B cell (primary cell): ENCODE results near the gene RASA3. TPM values are rescaled to one million over a fixed set of nuclear protein-coding genes. Genes with fewer than 3 reads are reported as not detected.
A peak's percentile ranks its signal among the peaks of the same experiment; 100 is the strongest.

Source experiments
- ATAC-seq: fragments of 200-7000 bp; cut with Tn5 transposase; one replicate; pipeline ENCODE4 v1.10.0; 2021; ENCODE audit warnings: low read depth, mild to moderate bottlenecking, moderate number of reproducible peaks, moderate library complexity
- CTCF ChIA-PET: fragments of 350-600 bp; sonication (Branson Sonifier 250); formaldehyde crosslinking; loops from one replicate; lab custom pipeline; 2021; ENCODE audit warnings: antibody characterized with exemption, inconsistent platforms; lab: Charles Lee
- POLR2A ChIA-PET: fragments of 350-600 bp; sonication (Branson Sonifier 250); formaldehyde crosslinking; loops from one replicate; lab custom pipeline; 2021; ENCODE audit warnings: antibody characterized with exemption; lab: Charles Lee
- DNase-seq: peaks from one replicate; pipeline ENCODE4 v3.0.0; 2013
- H2AFZ ChIP-seq: 2 replicates; pipeline ENCODE4 v1.6.1; 2012; ENCODE audit warnings: mild to moderate bottlenecking, low read depth, low read length; ENCODE audit not compliant: insufficient read depth, poor library complexity, severe bottlenecking
- H3K27ac ChIP-seq, 2 donors: 1 replicate in 1 of 2; 2 replicates in 1 of 2; pipeline ENCODE4 v1.5.1; 2012 to 2013; ENCODE audit warnings: low read length in 2 of 2, mild to moderate bottlenecking in 2 of 2, moderate library complexity in 1 of 2
- H3K27me3 ChIP-seq, 4 experiments: fragments of 200-600 bp in 1 of 4; sonication (generic) in 1 of 4; replicated peaks in 1 of 4; 1 replicate in 2 of 4; 2 replicates in 2 of 4; pipeline versions ENCODE4 v1.6.1 to v1.7.0; 2013 to 2016; ENCODE audit warnings: low read length in 3 of 4, mild to moderate bottlenecking in 2 of 4, mixed read lengths in 1 of 4, moderate library complexity in 1 of 4; ENCODE audit not compliant: insufficient read depth in 4 of 4, control insufficient read depth in 3 of 4; ENCODE audit errors: control extremely low read depth in 1 of 4
- H3K36me3 ChIP-seq, 2 experiments: replicated peaks in 1 of 2; 1 replicate in 1 of 2; 2 replicates in 1 of 2; pipeline versions ENCODE4 v1.6.1 to v1.7.1; 2013; ENCODE audit warnings: low read length in 1 of 2; ENCODE audit not compliant: insufficient read depth in 2 of 2, control insufficient read depth in 1 of 2; ENCODE audit errors: control extremely low read depth in 1 of 2, extremely low read depth in 1 of 2
- H3K4me1 ChIP-seq, 2 donors: fragments of 200-600 bp in 1 of 2; sonication (generic) in 1 of 2; 1 replicate in 1 of 2; 2 replicates in 1 of 2; pipeline versions ENCODE4 v1.5.1 to v1.6.1; 2013 to 2017; ENCODE audit warnings: low read length in 2 of 2; ENCODE audit not compliant: control insufficient read depth in 2 of 2, insufficient read depth in 2 of 2
- H3K4me2 ChIP-seq: replicated peaks from 2 replicates; pipeline ENCODE3; 2012; ENCODE audit warnings: mild to moderate bottlenecking, low read depth, low read length; ENCODE audit not compliant: poor library complexity, severe bottlenecking
- H3K4me3 ChIP-seq, 5 experiments: fragments of 200-600 bp in 1 of 5; sonication (generic) in 1 of 5; 1 replicate in 3 of 5; 2 replicates in 2 of 5; pipeline versions ENCODE4 v1.5.1 to v1.7.0; 2011 to 2016; ENCODE audit warnings: low read length in 4 of 5, mild to moderate bottlenecking in 4 of 5, low read depth in 2 of 5, control low read depth in 1 of 5, moderate library complexity in 1 of 5; ENCODE audit not compliant: insufficient read depth in 1 of 5; ENCODE audit errors: control extremely low read depth in 1 of 5, extremely low read depth in 1 of 5
- H3K79me2 ChIP-seq: fragments of 200-600 bp; sonication (generic); one replicate; pipeline ENCODE4 v1.6.0; 2016; ENCODE audit warnings: low read length; ENCODE audit not compliant: control insufficient read depth, insufficient read depth
- H3K9ac ChIP-seq: fragments of 200-600 bp; sonication (generic); 2 replicates; pipeline ENCODE4 v1.6.1; 2017; ENCODE audit warnings: mild to moderate bottlenecking, low read length, moderate library complexity
- H3K9me3 ChIP-seq, 3 donors: one replicate each; pipeline versions ENCODE4 v1.6.1 to v1.7.1; 2013; ENCODE audit warnings: low read length in 2 of 3; ENCODE audit not compliant: control insufficient read depth in 2 of 3, insufficient read depth in 1 of 3; ENCODE audit errors: control extremely low read depth in 1 of 3
- H4K20me1 ChIP-seq: 2 replicates; pipeline ENCODE4 v1.6.0; 2012; ENCODE audit warnings: mild to moderate bottlenecking, low read length; ENCODE audit not compliant: insufficient read depth, control insufficient read depth, poor library complexity, severe bottlenecking
- H3K27ac Mint-ChIP-seq: one replicate; pipeline ENCODE4 v1.8.0; 2021; ENCODE audit warnings: mixed read lengths
- H3K27me3 Mint-ChIP-seq: one replicate; pipeline ENCODE4 v1.8.0; 2021; ENCODE audit warnings: mixed read lengths
- H3K4me1 Mint-ChIP-seq: one replicate; pipeline ENCODE4 v1.8.0; 2021; ENCODE audit warnings: mixed read lengths
- H3K4me3 Mint-ChIP-seq: one replicate; pipeline ENCODE4 v1.8.0; 2021; ENCODE audit warnings: mixed read lengths
- H3K9me3 Mint-ChIP-seq: one replicate; pipeline ENCODE4 v1.8.0; 2022; ENCODE audit warnings: mixed read lengths; ENCODE audit not compliant: insufficient read depth
- EZH2 ChIP-seq: IDR thresholded peaks from 2 replicates; pipeline ENCODE4 v1.6.1; 2012; ENCODE audit warnings: borderline replicate concordance, low read depth, mild to moderate bottlenecking, moderate library complexity, low read length; ENCODE audit not compliant: insufficient read depth, poor library complexity, severe bottlenecking
- WGBS: methylation state at CpG from one replicate; pipeline ENCODE4 v1.1.5; 2013; ENCODE audit warnings: missing lambda C conversion rate; ENCODE audit not compliant: insufficient coverage; 5-methylcytosine and 5-hydroxymethylcytosine counted together
- intact Hi-C: fragments of 100-400 bp; cut with micrococcal nuclease; formaldehyde crosslinking; loops from one replicate; pipeline ENCODE4 v1.10.0; 2022
- polyA minus RNA-seq: library from RNA; depleted of rRNA, polyadenylated mRNA; stranded (reverse); fragments of >200 nt; gene quantifications from 2 replicates; pipeline ENCODE4 v1.2.3, GENCODE V29; 2012
- polyA plus RNA-seq: library from polyadenylated mRNA; depleted of rRNA; stranded (reverse); fragments of >200 nt; gene quantifications from 2 replicates; pipeline ENCODE4 v1.2.3, GENCODE V29; 2012
- total RNA-seq, 2 donors: library from RNA; stranded (reverse); fragments of 120-200 nt in 1 of 2; gene quantifications; 1 replicate in 1 of 2; 2 replicates in 1 of 2; pipeline versions ENCODE4 v1.2.3 to v1.2.4, GENCODE V29; 2013 to 2022
- TF ChIP-seq, protein P1 (sequence below): fragments of 200-600 bp; IDR thresholded peaks from one replicate; pipeline ENCODE4 v1.8.0; 2022; ENCODE audit warnings: antibody characterized with exemption, mild to moderate bottlenecking

RASA3 gene
- 87.4 and 88.8 TPM in 2 replicates for total RNA-seq
- total RNA-seq (2013) = 36.8 TPM
- polyA plus RNA-seq = 45.9 and 54.2 TPM in 2 replicates
- polyA minus RNA-seq = 46.6 and 56.0 TPM in 2 replicates

- POLR2A ChIA-PET = interaction anchor here (0.6 to 2.3 kb wide), 3 partner anchors 10 to 42 kb away, joined by 3 to 7 read pairs (median 4); no protein-coding TSS in a partner anchor
- peak; percentile 69 for ATAC-seq
- peak within 1 kb of the TSS; percentile 39 to 90 for H3K27ac ChIP-seq
- no peaks in the 10 kb centered on the region for H3K27me3 Mint-ChIP-seq
- peaks cover 0 to 5% of the 10 kb centered on the region in 2 experiments for H3K36me3 ChIP-seq
- DNase-seq = peak; percentile 74
- H3K4me1 ChIP-seq = peaks cover 44 to 49% of the 10 kb centered on the region in 2 donors
- H4K20me1 ChIP-seq = peaks cover 32% of the 10 kb centered on the region
- H3K4me3 Mint-ChIP-seq = peak within 1 kb of the TSS; percentile 100
- under 1% methylated on average over 74 of the region's 81 CpGs for WGBS
- H3K27me3 ChIP-seq = no peaks in the 10 kb centered on the region
- H3K9me3 Mint-ChIP-seq = no peaks in the 10 kb centered on the region
- CTCF ChIA-PET = interaction anchor here (1.5 to 1.6 kb wide), 2 partner anchors 10 to 22 kb away, joined by 3 read pairs; no protein-coding TSS in a partner anchor
- H3K27ac Mint-ChIP-seq = peak within 1 kb of the TSS; percentile 87
- peaks cover 31% of the 10 kb centered on the region for H3K79me2 ChIP-seq
- H3K9me3 ChIP-seq = no peaks in the 10 kb centered on the region
- intact Hi-C loops = loop anchor here (5.0 kb wide), 1 partner anchor 315 kb away; no protein-coding TSS in a partner anchor
- peak within 1 kb of the TSS; percentile 82 to 95 (median 86) for H3K4me3 ChIP-seq
- H2AFZ ChIP-seq = peak within 1 kb of the TSS; percentile 66
- peak within 1 kb of the TSS; percentile 88 for H3K9ac ChIP-seq
- H3K4me2 ChIP-seq = peak within 1 kb of the TSS; percentile 95
- H3K4me1 Mint-ChIP-seq = peaks cover 58% of the 10 kb centered on the region
- TF ChIP-seq, protein P1, sequence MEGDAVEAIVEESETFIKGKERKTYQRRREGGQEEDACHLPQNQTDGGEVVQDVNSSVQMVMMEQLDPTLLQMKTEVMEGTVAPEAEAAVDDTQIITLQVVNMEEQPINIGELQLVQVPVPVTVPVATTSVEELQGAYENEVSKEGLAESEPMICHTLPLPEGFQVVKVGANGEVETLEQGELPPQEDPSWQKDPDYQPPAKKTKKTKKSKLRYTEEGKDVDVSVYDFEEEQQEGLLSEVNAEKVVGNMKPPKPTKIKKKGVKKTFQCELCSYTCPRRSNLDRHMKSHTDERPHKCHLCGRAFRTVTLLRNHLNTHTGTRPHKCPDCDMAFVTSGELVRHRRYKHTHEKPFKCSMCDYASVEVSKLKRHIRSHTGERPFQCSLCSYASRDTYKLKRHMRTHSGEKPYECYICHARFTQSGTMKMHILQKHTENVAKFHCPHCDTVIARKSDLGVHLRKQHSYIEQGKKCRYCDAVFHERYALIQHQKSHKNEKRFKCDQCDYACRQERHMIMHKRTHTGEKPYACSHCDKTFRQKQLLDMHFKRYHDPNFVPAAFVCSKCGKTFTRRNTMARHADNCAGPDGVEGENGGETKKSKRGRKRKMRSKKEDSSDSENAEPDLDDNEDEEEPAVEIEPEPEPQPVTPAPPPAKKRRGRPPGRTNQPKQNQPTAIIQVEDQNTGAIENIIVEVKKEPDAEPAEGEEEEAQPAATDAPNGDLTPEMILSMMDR = no peak
- TF ChIP-seq EZH2 = no peak
These were observed at the start of gene RASA3 for GRCh38 chr13:114132419-114133121. Gene RASA3, minus strand, starts transcription at chr13:114132623. Its CDS starts 134 bp downstream, at chr13:114132489.
